WTC11 (cell line): ENCODE data around the gene ASB5.

Experiments
- ATF2 ChIP-seq: sonication (generic); formaldehyde crosslinking; IDR thresholded peaks from 2 replicates; pipeline ENCODE4 v1.8.1; 2022; ENCODE audit warnings: low read depth, missing genetic modification reagents, borderline replicate concordance
- ERG ChIP-seq: fragments of 250-450 bp; sonication (Bioruptor Pico); IDR thresholded peaks from 2 replicates; pipeline ENCODE4 v1.8.0; 2021; ENCODE audit warnings: mild to moderate bottlenecking
- FOXP1 ChIP-seq: sonication (generic); formaldehyde crosslinking; IDR thresholded peaks from 2 replicates; pipeline ENCODE4 v1.8.0; 2022; ENCODE audit warnings: missing genetic modification reagents, mild to moderate bottlenecking, moderate library complexity, borderline replicate concordance
- GRHL2 ChIP-seq: fragments of 250-450 bp; sonication (Bioruptor Pico); IDR thresholded peaks from 2 replicates; pipeline ENCODE4 v1.8.0; 2022; ENCODE audit warnings: mild to moderate bottlenecking, moderate library complexity; ENCODE audit not compliant: insufficient replicate concordance, severe bottlenecking
- NR2C2 ChIP-seq: sonication (generic); formaldehyde crosslinking; IDR thresholded peaks from 2 replicates; pipeline ENCODE4 v1.8.0; 2022; ENCODE audit warnings: mild to moderate bottlenecking, missing genetic modification reagents
- USF2 ChIP-seq: sonication (generic); formaldehyde crosslinking; IDR thresholded peaks from 2 replicates; pipeline ENCODE4 v1.8.1; 2023; ENCODE audit warnings: mild to moderate bottlenecking, missing genetic modification reagents, moderate library complexity

DNA sequence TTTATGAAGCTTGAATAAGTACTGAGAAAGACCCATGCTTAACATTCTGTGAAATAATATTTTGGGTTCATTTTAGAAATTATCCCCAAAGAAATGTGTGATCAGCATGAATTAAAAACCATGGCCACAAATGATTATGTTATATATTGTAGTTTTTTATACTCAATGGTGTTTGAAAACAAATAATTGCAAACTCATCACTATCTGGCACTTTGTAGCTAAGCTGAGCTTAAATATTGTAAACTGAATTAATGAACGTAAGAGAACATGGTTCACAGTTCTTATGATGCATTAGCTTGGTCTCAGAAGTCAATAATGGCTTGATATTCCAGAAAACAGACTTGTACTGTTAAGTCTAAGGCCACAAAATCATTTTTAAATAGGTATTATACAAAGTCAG lies 24.6 kb upstream of the ASB5 start:
- TF ChIP-seq GRHL2 (no peak), ATF2 (CRISPR knock-in tag) (no peak), NR2C2 (CRISPR knock-in tag) (no peak), FOXP1 (CRISPR knock-in tag) (no peak), ERG (CRISPR knock-in tag) (no peak), USF2 (CRISPR knock-in tag) (no peak)
